HG03558 (cell line): Measurements from ENCODE around the gene TXNRD2.

ENCODE experiments used
- ATAC-seq: cut with Tn5 transposase; IDR thresholded peaks from one replicate; pipeline ENCODE4 v1.9.1; 2021; ENCODE audit warnings: moderate number of reproducible peaks; ENCODE audit not compliant: unreplicated experiment; ENCODE audit errors: extremely low read depth

Gene TXNRD2

DNA sequence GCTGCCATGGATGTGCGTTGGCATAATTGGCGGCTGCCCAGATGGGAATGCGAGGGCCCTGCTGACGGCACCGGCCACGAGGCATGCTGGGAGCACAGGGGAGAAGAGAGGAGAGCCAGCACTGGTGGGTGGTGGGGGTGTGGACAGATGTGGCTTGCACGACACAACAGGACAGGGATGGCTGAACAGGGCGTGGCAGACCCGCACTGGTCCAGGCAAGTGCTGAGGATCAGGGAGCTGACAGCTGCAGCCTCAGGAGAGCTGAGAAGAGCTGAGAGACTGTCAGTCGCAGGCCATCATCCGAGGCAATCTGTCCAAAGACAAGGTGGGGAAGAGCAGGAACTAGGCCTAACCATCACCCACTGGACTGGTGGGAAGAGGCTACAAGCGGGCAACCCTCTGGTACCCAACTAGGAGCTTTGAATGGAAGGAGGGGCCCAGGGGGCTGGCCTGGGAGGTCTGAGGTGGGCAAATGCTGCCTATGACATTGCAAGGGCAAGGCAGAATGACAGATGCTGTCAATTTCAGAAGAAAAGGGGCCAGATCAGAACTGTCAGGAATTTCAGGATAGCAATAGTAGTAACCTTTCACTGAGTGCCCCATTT lies 89.3 kb downstream of the TXNRD2 start:
- no peak for ATAC-seq

GRCh38 chr22:19851291-19852176 lies 90.1 kb downstream of the TXNRD2 start:
- no peak for ATAC-seq

GRCh38 chr22:19850763-19851109 lies 90.9 kb downstream of the TXNRD2 start:
- no peak for ATAC-seq

GRCh38 chr22:19849835-19850762 lies 91.5 kb downstream of the TXNRD2 start:
- ATAC-seq = no peak

DNA sequence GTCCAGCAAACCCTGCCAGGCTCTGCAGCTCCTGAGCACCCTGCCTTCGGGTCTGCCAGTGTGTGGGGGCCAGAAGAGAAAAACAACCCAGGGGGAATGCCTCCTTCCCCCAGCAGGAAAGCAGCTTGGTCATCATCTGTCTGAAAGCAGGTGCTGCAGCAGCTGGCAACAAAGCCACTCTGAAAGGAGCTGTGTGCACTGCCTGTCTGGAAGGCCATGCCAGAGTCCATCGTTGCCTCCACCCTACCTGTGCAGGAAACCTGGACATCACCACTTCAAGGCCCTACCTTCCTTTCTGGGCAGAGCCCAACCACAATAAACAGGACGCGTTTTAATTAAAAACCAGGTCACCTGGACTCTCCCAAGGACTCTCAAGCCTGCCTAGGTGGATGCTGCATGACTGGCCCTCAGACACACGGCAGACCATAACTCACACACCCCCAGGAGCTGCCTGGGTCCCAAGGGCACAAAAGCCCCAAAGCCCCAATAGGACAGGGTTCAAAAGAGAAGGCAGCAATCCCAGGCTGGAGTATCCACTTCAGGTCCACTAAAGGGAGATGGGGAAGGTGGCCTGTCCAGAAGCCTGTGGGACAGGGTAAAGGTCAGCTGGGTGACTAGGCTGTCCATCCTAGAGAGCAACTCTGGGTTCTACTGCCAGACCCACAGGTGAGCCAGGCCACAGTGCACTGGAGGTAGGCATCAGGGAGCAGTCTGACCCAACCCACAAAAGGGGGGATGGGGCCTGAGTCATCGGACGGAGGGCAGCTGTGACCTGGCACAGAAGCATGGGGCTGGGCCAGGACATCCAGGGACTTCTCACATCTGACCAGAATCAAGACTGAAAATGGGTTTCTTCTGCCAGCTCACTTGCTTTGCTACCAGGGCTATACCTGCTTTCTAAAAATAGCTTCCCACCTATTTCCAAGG lies 93.1 kb downstream of the TXNRD2 start:
- ATAC-seq = no peak

DNA sequence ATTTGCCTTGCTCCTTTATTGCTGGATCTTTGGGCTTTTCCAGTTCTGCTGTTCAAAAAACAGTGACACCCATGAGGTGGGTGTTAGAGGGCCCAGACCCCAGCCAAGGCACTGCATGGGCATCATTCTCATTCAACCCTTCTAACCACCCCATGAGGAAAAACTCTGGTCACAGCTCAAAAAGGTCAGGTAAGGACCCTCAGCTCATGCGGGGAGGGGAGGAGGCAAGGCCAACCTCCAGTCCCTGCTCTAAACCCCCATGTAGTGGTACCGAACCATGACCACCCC lies 94.3 kb downstream of the TXNRD2 start:
- no peak for ATAC-seq

DNA sequence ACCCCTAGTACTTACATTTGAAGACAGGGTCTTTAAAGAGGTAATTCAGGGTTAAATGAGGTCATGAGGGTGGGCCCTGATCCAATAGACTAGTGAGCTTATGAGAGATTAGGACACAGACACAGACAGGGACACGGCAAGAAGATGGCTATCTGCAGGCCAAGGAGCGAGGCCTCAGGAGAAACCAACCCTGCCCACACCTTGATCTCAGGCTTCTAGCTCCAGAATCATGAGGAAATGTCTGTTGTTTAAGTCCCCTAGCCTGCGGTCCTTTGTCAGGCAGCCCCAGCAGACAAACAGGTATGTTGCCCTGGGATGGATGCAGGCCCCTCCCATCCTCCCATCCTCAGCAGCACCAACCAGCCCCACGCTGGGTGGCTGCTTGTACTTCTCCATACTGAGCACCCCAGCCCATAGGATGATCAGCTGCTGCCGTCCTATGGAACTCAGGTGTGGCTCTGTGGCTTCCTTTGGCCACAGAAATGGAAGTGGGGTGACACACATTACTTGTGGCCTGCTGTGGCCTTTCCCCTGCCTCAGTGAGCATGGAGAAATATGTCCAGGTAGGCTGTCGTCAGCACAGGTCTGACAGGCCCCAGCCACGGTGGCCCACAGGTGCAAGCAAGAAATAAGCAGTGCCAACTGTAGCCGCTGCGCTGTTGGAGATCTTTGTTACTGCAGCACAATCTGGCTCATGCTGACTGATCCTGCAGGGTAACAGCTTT lies 94.8 kb downstream of the TXNRD2 start:
- no peak for ATAC-seq

- ATAC-seq = no peak
Observed at GRCh38 chr22:19845054-19845722, 96.4 kb downstream of the TXNRD2 start.

- ATAC-seq = no peak
Observed at GRCh38 chr22:19844377-19845053, 97.1 kb downstream of the TXNRD2 start.

DNA sequence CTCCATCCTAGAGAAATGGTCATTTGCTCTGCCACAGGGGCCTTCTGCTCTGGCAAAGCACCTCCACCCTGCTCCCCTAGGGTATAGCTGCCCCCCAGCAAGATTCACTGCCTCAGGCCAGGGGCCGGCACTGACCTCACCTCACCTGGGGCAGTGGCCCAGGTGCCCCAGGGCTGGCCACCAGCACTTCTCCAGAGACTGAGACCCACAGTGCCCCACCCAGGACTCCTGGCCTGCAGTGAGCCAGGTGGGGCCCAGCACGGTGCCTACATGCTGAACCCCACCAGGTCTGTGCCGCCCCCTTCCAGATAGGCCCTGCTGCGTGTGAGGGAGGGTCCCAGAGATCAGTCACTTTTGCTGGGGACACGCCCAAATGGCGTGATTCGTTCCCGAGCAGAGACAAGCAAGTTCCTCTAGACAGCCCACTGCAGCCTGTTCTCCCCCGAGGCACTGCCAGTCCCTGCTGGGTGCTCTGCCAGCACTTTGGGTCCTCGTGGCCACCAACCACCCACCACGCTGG lies 97.7 kb downstream of the TXNRD2 start:
- no peak for ATAC-seq

DNA sequence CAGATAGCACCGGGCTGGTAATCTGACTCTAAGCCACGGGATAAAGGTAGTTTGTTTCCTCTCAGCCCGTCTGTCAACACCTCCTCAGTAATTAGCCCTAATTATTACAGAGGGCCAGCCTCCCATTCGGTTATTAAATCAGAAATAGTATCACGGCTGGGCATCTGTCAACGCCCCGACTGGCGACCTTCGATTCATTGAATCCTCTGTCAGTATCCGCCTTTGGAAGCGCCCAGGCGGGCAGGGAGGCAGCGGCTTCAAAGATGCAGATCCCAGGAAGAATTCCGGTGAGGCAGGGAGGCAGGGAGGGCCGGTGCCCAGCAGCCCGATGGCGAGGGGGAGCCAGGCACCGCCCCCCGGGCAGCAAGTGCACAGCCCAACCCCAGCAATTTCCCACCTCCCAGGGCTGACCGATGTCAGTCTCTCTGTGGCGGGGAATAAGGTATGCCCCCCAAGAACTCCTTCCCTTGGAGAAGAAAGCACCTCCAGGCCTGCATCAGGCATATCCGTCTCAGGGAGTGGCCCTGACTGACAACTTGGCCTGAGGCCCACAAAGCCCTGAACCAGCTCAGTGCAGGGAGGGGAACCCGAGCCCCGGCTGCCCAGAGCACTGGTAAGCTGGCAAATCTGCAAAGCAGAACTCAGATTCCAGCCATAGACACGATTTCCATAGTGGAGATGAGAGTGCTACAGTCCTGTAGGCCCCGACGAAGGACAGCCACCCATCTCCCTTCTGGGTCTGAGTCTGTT lies 98.3 kb downstream of the TXNRD2 start:
- no peak for ATAC-seq

DNA sequence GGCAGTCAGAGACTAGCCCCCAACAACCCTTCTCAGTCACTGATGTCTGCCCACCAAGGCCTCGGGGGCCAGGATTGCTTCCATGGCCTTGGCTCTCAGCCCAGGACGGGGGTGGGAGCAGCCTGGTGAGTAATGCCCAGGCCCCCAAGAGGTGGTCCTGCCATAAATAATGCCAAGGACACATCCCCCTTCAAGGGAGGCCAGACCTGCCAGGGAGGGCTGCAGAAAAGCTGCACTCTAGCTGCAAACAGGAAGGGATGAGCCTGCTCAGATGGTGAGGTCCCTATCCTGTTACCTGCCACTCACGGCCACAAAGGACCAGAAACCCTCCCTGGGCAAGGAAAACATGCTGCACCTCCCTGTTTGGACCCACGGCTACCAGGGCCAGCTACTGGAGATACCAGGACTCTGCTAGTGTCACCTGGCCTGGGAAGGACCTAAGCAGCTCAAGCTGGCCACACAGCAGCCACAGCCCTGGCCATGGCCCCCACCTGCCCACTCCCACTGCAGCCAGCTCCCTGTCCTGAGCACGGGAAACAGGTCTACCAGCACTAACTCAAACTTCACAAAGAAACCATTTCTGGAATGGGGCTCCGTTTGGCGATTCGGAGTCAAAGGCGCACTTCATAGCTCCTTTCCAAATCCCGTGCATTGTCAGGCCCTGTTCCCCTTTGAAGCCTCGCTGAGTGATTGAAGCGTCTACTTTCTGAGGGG lies 99.1 kb downstream of the TXNRD2 start:
- ATAC-seq = no peak

DNA sequence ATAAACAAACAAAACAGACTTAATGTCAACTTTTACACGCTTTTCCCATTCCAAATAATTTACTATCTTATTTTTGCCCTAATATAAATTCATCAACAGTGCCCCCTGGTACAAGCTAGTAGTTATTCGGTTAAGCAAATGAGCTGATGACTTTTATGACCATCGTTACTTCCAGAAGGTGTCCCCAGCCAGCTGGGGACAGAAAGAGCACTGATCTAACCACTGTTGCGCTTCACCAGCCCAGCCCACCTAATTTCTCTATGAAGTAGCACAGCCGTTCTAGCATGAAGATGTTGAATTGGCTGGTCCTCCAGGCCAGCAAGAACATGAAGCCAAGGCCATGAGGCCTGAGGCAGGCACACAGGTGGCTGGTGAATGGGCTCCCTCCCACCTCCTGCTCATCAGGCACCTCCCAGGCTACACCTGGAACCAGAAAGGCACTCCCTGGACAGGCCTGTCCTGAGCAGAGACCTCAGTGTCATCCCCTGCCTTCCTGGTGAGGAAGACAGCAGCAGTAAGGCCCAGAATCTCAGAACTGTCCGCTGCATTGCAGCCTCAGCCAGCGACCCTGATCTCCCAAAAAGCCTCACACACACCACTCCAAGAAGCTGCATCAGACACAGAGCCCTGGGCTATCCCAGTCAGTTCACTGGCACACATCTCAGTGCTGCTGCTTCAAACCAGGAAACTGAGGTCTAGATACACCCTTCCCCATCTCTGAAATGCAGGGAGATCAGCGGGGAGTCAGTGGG lies 99.8 kb downstream of the TXNRD2 start:
- no peak for ATAC-seq

DNA sequence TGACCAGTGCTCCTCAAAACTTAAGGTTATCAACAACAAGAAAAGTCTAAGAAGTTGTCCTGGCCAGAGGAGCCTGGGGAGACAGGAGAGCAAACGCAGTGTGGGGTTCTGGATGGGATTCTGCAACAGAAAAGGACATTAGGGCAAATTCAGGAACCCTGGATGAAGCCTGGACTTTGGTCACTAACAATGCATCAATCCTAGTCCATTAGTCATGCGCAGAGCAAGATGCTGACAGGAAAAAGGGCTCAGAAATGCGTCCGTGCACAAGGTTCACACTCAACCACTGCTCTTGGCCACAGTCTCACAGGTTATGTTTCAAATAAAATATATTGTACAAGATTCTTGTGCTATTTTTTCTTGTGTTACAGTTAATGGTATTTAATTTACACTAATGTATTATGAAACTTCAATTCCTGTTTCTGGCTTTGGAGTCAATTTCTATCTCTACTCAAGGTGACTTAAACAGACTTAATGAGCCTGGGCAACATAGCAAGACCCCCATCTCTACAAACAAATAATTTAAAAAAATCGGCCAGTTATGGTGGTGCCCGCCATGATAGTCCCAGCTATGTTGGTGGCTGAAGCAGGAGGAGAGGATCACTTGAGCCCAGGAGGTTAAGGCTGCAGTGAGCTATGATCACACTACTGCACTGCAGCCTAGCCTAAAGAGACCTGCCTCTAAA lies 100.5 kb downstream of the TXNRD2 start:
- ATAC-seq = no peak

GRCh38 chr22:19840059-19840458 lies 101.6 kb downstream of the TXNRD2 start:
- ATAC-seq = no peak

DNA sequence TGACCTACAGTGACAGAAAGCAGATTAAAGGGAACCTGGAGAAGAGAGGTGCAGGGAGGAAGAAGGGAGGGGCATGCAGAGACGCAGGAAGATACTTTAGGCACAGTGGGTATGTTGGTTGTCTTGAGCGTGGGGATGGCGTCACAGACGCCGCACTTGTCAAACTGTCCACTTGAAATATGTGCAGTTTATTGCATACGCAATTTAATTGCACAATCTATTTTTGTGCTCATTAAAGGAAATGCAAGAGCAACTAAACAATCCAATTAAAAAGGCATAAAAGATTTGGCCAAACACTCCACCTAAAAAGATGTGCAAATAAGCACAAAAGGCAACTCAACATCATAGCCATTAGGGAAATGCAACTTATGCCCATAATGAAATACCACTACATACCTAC lies 103.7 kb downstream of the TXNRD2 start:
- ATAC-seq = no peak
